Measurements from ENCODE around the gene GLOD5. TPM values are rescaled to one million over a fixed set of nuclear protein-coding genes. Genes with fewer than 3 reads are reported as not detected.

GLOD5 gene
- total RNA-seq, 1 experiment from 2014 or later: not detected

- no peaks in the 10 kb centered on the region for H3K27me3 Mint-ChIP-seq (ENCODE audit: insufficient read depth, unreplicated experiment)
- peak; percentile 3 for DNase-seq (ENCODE audit: unreplicated experiment)
- ChIA-PET POLR2A (no interaction called here), CTCF (no interaction called here)
- no peak for TF ChIP-seq CTCF (IDR thresholded peaks at IDR 0.05; ENCODE audit: unreplicated experiment)
- H3K27ac Mint-ChIP-seq (ENCODE audit: low read depth, unreplicated experiment): no peak overlapping the region
- BruUV-seq (replicated peaks): no TSS peak
- no peaks in the 10 kb centered on the region for H3K36me3 Mint-ChIP-seq (ENCODE audit: insufficient read depth, unreplicated experiment)
- intact Hi-C loops (cut with micrococcal nuclease): no loop called here
- peaks cover 18% of the 10 kb centered on the region for H3K4me1 Mint-ChIP-seq (ENCODE audit: insufficient read depth, unreplicated experiment)
- no peak overlapping the region for H3K4me3 Mint-ChIP-seq (ENCODE audit: unreplicated experiment)
- peaks cover 16% of the 10 kb centered on the region for H3K9me3 Mint-ChIP-seq (ENCODE audit: unreplicated experiment)
These were observed 46.5 kb upstream of the GLOD5 start for GRCh38 chrX:48715072-48715471.

- H3K27ac Mint-ChIP-seq (ENCODE audit: low read depth, unreplicated experiment): no peak overlapping the region
- H3K36me3 Mint-ChIP-seq (ENCODE audit: insufficient read depth, unreplicated experiment): no peaks in the 10 kb centered on the region
- ChIA-PET POLR2A (no interaction called here), CTCF (no interaction called here)
- intact Hi-C loops (cut with micrococcal nuclease): no loop called here
- no peaks in the 10 kb centered on the region for H3K27me3 Mint-ChIP-seq (ENCODE audit: insufficient read depth, unreplicated experiment)
- peaks cover 16% of the 10 kb centered on the region for H3K9me3 Mint-ChIP-seq (ENCODE audit: unreplicated experiment)
- H3K4me3 Mint-ChIP-seq (ENCODE audit: unreplicated experiment): no peak overlapping the region
- TF ChIP-seq CTCF (IDR thresholded peaks at IDR 0.05; ENCODE audit: unreplicated experiment): no peak
- peaks cover 18% of the 10 kb centered on the region for H3K4me1 Mint-ChIP-seq (ENCODE audit: insufficient read depth, unreplicated experiment)
- no TSS peak for BruUV-seq (replicated peaks)
- no peak for DNase-seq (ENCODE audit: unreplicated experiment)
These were observed 45.6 kb upstream of the GLOD5 start for GRCh38 chrX:48715876-48716502.

- Mint-ChIP-seq H3K4me1 (ENCODE audit: insufficient read depth, unreplicated experiment) (peaks cover 3% of the 10 kb centered on the region), H3K27me3 (ENCODE audit: insufficient read depth, unreplicated experiment) (no peaks in the 10 kb centered on the region), H3K36me3 (ENCODE audit: insufficient read depth, unreplicated experiment) (no peaks in the 10 kb centered on the region), H3K9me3 (ENCODE audit: unreplicated experiment) (peaks cover 7% of the 10 kb centered on the region), H3K27ac (ENCODE audit: low read depth, unreplicated experiment) (no peak overlapping the region), H3K4me3 (ENCODE audit: unreplicated experiment) (no peak overlapping the region)
- intact Hi-C loops (cut with micrococcal nuclease): no loop called here
- no peak for DNase-seq (ENCODE audit: unreplicated experiment)
- POLR2A ChIA-PET: interaction anchor here (0.7 kb wide), 2 partner anchors 15 to 268 kb away, joined by 3 to 5 read pairs; no protein-coding TSS in a partner anchor
- BruUV-seq (replicated peaks): no TSS peak
- no peak for TF ChIP-seq CTCF (IDR thresholded peaks at IDR 0.05; ENCODE audit: unreplicated experiment)
- CTCF ChIA-PET: no interaction called here
These were observed 41.6 kb upstream of the GLOD5 start for GRCh38 chrX:48719958-48720357.

- no peak overlapping the region for H3K27ac Mint-ChIP-seq (ENCODE audit: low read depth, unreplicated experiment)
- H3K4me1 Mint-ChIP-seq (ENCODE audit: insufficient read depth, unreplicated experiment): no peaks in the 10 kb centered on the region
- no peak overlapping the region for H3K4me3 Mint-ChIP-seq (ENCODE audit: unreplicated experiment)
- ChIA-PET CTCF (no interaction called here), POLR2A (interaction anchor here (0.7 kb wide), 1 partner anchor 568 kb away, joined by 3 read pairs; no protein-coding TSS in a partner anchor)
- no peak for TF ChIP-seq CTCF (IDR thresholded peaks at IDR 0.05; ENCODE audit: unreplicated experiment)
- H3K27me3 Mint-ChIP-seq (ENCODE audit: insufficient read depth, unreplicated experiment): no peaks in the 10 kb centered on the region
- BruUV-seq (replicated peaks): no TSS peak
- peaks cover 7% of the 10 kb centered on the region for H3K9me3 Mint-ChIP-seq (ENCODE audit: unreplicated experiment)
- DNase-seq (ENCODE audit: unreplicated experiment): no peak
- intact Hi-C loops (cut with micrococcal nuclease): no loop called here
- H3K36me3 Mint-ChIP-seq (ENCODE audit: insufficient read depth, unreplicated experiment): no peaks in the 10 kb centered on the region
These were observed 40.8 kb upstream of the GLOD5 start for GRCh38 chrX:48720577-48721250.

Measured in MCF 10A (cell line).